Right lobe of liver (tissue), 6 donors: Measurements from ENCODE around the gene MT4. TPM values are rescaled to one million over a fixed set of nuclear protein-coding genes. Genes with fewer than 3 reads are reported as not detected.
"Not testable (repeated sequence)": the region's sequence is repeated elsewhere in the genome, so short reads cannot be mapped to it uniquely, and the experiment has no call there.

Experiments
- ATAC-seq, 4 donors: fragments of 200-7000 bp; cut with Tn5 transposase; one replicate each; pipeline ENCODE4 v1.9.1; 2020; ENCODE audit warnings: mild to moderate bottlenecking in 4 of 4, moderate library complexity in 4 of 4
- DNase-seq, 3 donors: peaks; one replicate each; pipeline ENCODE4 v3.0.0-alpha.2; 2020
- H3K27ac ChIP-seq, 3 donors: fragments of 200-600 bp; one replicate each; pipeline ENCODE4 v1.8.0; 2022
- H3K27me3 ChIP-seq, 2 donors: fragments of 200-600 bp; one replicate each; pipeline ENCODE4 v1.8.0; 2022
- H3K36me3 ChIP-seq, 4 donors: fragments of 200-600 bp; sonication (generic) in 1 of 4; one replicate each; pipeline versions ENCODE4 v1.5.1 to v1.8.0; 2017 to 2022; ENCODE audit warnings: control low read depth in 1 of 4
- H3K4me1 ChIP-seq, 4 donors: fragments of 200-600 bp; sonication (generic) in 1 of 4; one replicate each; pipeline versions ENCODE4 v1.5.1 to v1.8.0; 2017 to 2022; ENCODE audit warnings: control low read depth in 1 of 4
- H3K4me3 ChIP-seq, 3 donors: fragments of 200-600 bp; one replicate each; pipeline ENCODE4 v1.8.0; 2022
- H3K9me3 ChIP-seq, 4 donors: fragments of 200-600 bp; sonication (generic) in 1 of 4; one replicate each; pipeline versions ENCODE4 v1.5.1 to v1.8.0; 2017 to 2022; ENCODE audit warnings: control low read depth in 1 of 4
- CTCF ChIP-seq, 4 donors: fragments of 200-600 bp in 3 of 4; fragments of 450-650 bp in 1 of 4; IDR thresholded peaks; one replicate each; pipeline versions ENCODE4 v1.5.1 to v1.8.0; 2016 to 2022; ENCODE audit warnings: antibody characterized with exemption in 4 of 4, mild to moderate bottlenecking in 2 of 4
- POLR2A ChIP-seq: fragments of 450-650 bp; IDR thresholded peaks from one replicate; pipeline ENCODE4 v1.6.1; 2017; ENCODE audit warnings: antibody characterized with exemption, mild to moderate bottlenecking
- WGBS: methylation state at CpG from one replicate; pipeline ENCODE4 v1.1.6; 2018; ENCODE audit warnings: low coverage, low lambda C conversion rate; ENCODE audit not compliant: insufficient coverage; ENCODE audit errors: missing lambda C conversion rate; 5-methylcytosine and 5-hydroxymethylcytosine counted together
- intact Hi-C, 2 donors: fragments of 100-400 bp; cut with DNase I; formaldehyde crosslinking; loops; one replicate each; pipeline versions ENCODE4 v1.11.2 to v1.14.1; 2022
- total RNA-seq, 6 experiments: library from RNA; depleted of rRNA in 2 of 6; stranded (reverse); fragments of >200 nt in 2 of 6; fragmentation: NEBNext Ultra II Directional in 3 of 6; extraction: Animal tissue kit (Norgen Biotek cat#: 25700) in 3 of 6; gene quantifications; one replicate each; pipeline versions ENCODE4 v1.1.0 to v1.2.4, GENCODE V29; 2016 to 2023
- donor health status: DM: no; HTN: yes; CAD: no.
- donor health status: DM: no; HTN: no; CAD: no.
- donor health status: DM: no; HTN: no; CAD: no.
- donor health status: DM: no; HTN: yes; CAD: no.
- donor health status: DM: no; HTN: yes; CAD: no.

Gene MT4
- total RNA-seq, 6 experiments from 2014 or later, result not detected

- 48% methylated on average over 4 of the region's 8 CpGs for WGBS
- H3K4me1 ChIP-seq, result no peaks in the 10 kb centered on the region
- intact Hi-C loops, result no loop called here
- peak; percentile 99 to 100 (median 100) for ATAC-seq
- no peak overlapping the region for H3K4me3 ChIP-seq
- TF ChIP-seq CTCF (IDR thresholded peaks at IDR 0.05) (peak; percentile 62 to 84 (median 76)), POLR2A (no peak)
- H3K27me3 ChIP-seq, result no peaks in the 10 kb centered on the region
- no peak overlapping the region for H3K27ac ChIP-seq
- no peaks in the 10 kb centered on the region for H3K9me3 ChIP-seq
- DNase-seq, result peak; percentile 71 to 79 (median 76)
- H3K36me3 ChIP-seq, result no peaks in the 10 kb centered on the region
These were observed 11.9 kb downstream of the MT4 start for GRCh38 chr16:56576585-56577299.

- 55% methylated on average over 3 of the region's 4 CpGs for WGBS
- TF ChIP-seq CTCF (IDR thresholded peaks at IDR 0.05), result no peak
- TF ChIP-seq POLR2A, result no peak
- no peaks in the 10 kb centered on the region for H3K9me3 ChIP-seq
- H3K4me1 ChIP-seq, result no peaks in the 10 kb centered on the region
- no peaks in the 10 kb centered on the region for H3K36me3 ChIP-seq
- no peak overlapping the region for H3K4me3 ChIP-seq
- intact Hi-C loops, result no loop called here
- no peak overlapping the region for H3K27ac ChIP-seq
- no peak for ATAC-seq
- H3K27me3 ChIP-seq, result no peaks in the 10 kb centered on the region
- DNase-seq, result no peak
These were observed 12.4 kb downstream of the MT4 start for GRCh38 chr16:56577300-56577625.

GRCh38 chr16:56580391-56581048 lies 15.6 kb downstream of the MT4 start:
- DNase-seq, result no peak
- no peaks in the 10 kb centered on the region for H3K4me1 ChIP-seq
- TF ChIP-seq CTCF (IDR thresholded peaks at IDR 0.05) (no peak), POLR2A (no peak)
- no peak overlapping the region for H3K4me3 ChIP-seq
- 66% methylated on average over 4 of the region's 6 CpGs for WGBS
- H3K27me3 ChIP-seq, result no peaks in the 10 kb centered on the region
- no peaks in the 10 kb centered on the region for H3K36me3 ChIP-seq
- intact Hi-C loops, result no loop called here
- no peak overlapping the region for H3K27ac ChIP-seq
- ATAC-seq, result no peak
- H3K9me3 ChIP-seq, result no peaks in the 10 kb centered on the region

GRCh38 chr16:56582911-56583310 lies 18.0 kb downstream of the MT4 start:
- H3K9me3 ChIP-seq, H3K27ac ChIP-seq, DNase-seq, intact Hi-C loops, H3K27me3 ChIP-seq, H3K4me1 ChIP-seq, ATAC-seq, H3K36me3 ChIP-seq, H3K4me3 ChIP-seq: not testable (repeated sequence)
- WGBS, result 50% methylated on average over 1 of the region's 2 CpGs

GRCh38 chr16:56583351-56584168 lies 18.7 kb downstream of the MT4 start:
- Histone ChIP-seq H3K4me1 (no peaks in the 10 kb centered on the region), H3K4me3 (no peak overlapping the region), H3K9me3 (no peaks in the 10 kb centered on the region), H3K27me3 (no peaks in the 10 kb centered on the region), H3K27ac (no peak overlapping the region), H3K36me3 (no peaks in the 10 kb centered on the region)
- DNase-seq (no peak), ATAC-seq (no peak)
- intact Hi-C loops, result no loop called here
- 63% methylated on average over 10 of the region's 11 CpGs for WGBS
- TF ChIP-seq POLR2A (no peak), CTCF (IDR thresholded peaks at IDR 0.05) (no peak)
